HepG2 (cell line): Measurements from ENCODE around the gene UBE2D4. TPM values are rescaled to one million over a fixed set of nuclear protein-coding genes. Genes with fewer than 3 reads are reported as not detected.
A peak's percentile ranks its signal among the peaks of the same experiment; 100 is the strongest.

Source experiments
- ARNT ChIP-seq: fragments of 450-650 bp; IDR thresholded peaks from 2 replicates; pipeline ENCODE4 v1.6.1; 2017
- CAMTA2 ChIP-seq: sonication (generic); formaldehyde crosslinking; IDR thresholded peaks from 2 replicates; pipeline ENCODE4 v1.4.0; 2020; ENCODE audit warnings: mild to moderate bottlenecking, missing genetic modification reagents, borderline replicate concordance
- HHEX ChIP-seq: IDR thresholded peaks from 2 replicates; pipeline ENCODE4 v1.6.1; 2016; ENCODE audit warnings: control low read depth
- HNRNPL ChIP-seq: fragments of 200-400 bp; formaldehyde crosslinking; IDR thresholded peaks from 2 replicates; pipeline ENCODE4 v1.6.1; 2017; ENCODE audit warnings: mild to moderate bottlenecking, low read depth, low read length
- MYNN ChIP-seq: sonication (generic); formaldehyde crosslinking; IDR thresholded peaks from 2 replicates; pipeline ENCODE4 v1.4.0; 2020; ENCODE audit warnings: mild to moderate bottlenecking, low read depth, missing genetic modification reagents
- NFE2 ChIP-seq: sonication (generic); formaldehyde crosslinking; IDR thresholded peaks from 2 replicates; pipeline ENCODE4 v1.4.0; 2020; ENCODE audit warnings: missing genetic modification reagents
- NR3C1 ChIP-seq: sonication (generic); formaldehyde crosslinking; IDR thresholded peaks from 2 replicates; pipeline ENCODE4 v1.4.0; 2020; ENCODE audit warnings: missing genetic modification reagents
- PAF1 ChIP-seq: IDR thresholded peaks from 2 replicates; pipeline ENCODE4 v1.6.1; 2016; ENCODE audit warnings: missing genetic modification reagents, missing compliant biosample characterization
- RFX3 ChIP-seq: IDR thresholded peaks from 2 replicates; pipeline ENCODE4 v1.6.1; 2016; ENCODE audit warnings: missing biosample characterization, missing genetic modification reagents
- ZNF891 ChIP-seq: sonication (generic); formaldehyde crosslinking; IDR thresholded peaks from 2 replicates; pipeline ENCODE4 v1.5.0; 2020; ENCODE audit warnings: mild to moderate bottlenecking, missing genetic modification reagents
- ZSCAN29 ChIP-seq: sonication (generic); formaldehyde crosslinking; conservative IDR thresholded peaks from 2 replicates; pipeline ENCODE4 v1.4.0; 2020; ENCODE audit warnings: mild to moderate bottlenecking, missing genetic modification reagents
- ZSCAN30 ChIP-seq: sonication (generic); formaldehyde crosslinking; IDR thresholded peaks from 2 replicates; pipeline ENCODE4 v1.5.0; 2020; ENCODE audit warnings: mild to moderate bottlenecking, missing genetic modification reagents
- polyA plus RNA-seq, 8 experiments: library from polyadenylated mRNA; depleted of rRNA in 3 of 8; stranded (reverse) in 7 of 8; unstranded in 1 of 8; fragments of >200 nt; fragmentation: Illumina TruSeq in 4 of 8; extraction: Trizol in 4 of 8; gene quantifications; 2 replicates each; pipeline versions ENCODE4 v1.2.1 to v1.2.3, GENCODE V29; 2011 to 2016; ENCODE audit warnings: low read depth in 4 of 8, missing spikeins in 1 of 8, mixed read lengths in 1 of 8; ENCODE audit not compliant: insufficient read depth in 1 of 8
- total RNA-seq, 5 experiments: library from RNA; depleted of rRNA; stranded (reverse); fragments of >200 nt; fragmentation: Illumina TruSeq; extraction: Trizol; gene quantifications; 2 replicates each; pipeline ENCODE4 v1.2.3, GENCODE V29; 2016; ENCODE audit warnings: low read depth in 1 of 5
- TF ChIP-seq, protein P1 (sequence below): sonication (generic); formaldehyde crosslinking; IDR thresholded peaks from 2 replicates; pipeline ENCODE4 v1.5.0; 2020; ENCODE audit warnings: mild to moderate bottlenecking, missing genetic modification reagents
- TF ChIP-seq, protein P2 (sequence below), 2 experiments: fragments of 450-650 bp in 1 of 2; sonication (generic) in 1 of 2; formaldehyde crosslinking in 1 of 2; IDR thresholded peaks; 2 replicates each; pipeline versions ENCODE4 v1.6.1 to v1.8.0; 2016 to 2022; ENCODE audit warnings: antibody characterized with exemption in 1 of 2, mild to moderate bottlenecking in 1 of 2, missing genetic modification reagents in 1 of 2
- TF ChIP-seq, protein P3 (sequence below): sonication (generic); formaldehyde crosslinking; IDR thresholded peaks from 2 replicates; pipeline ENCODE4 v1.4.0; 2020; ENCODE audit warnings: mild to moderate bottlenecking, low read depth, missing genetic modification reagents
- TF ChIP-seq, protein P4 (sequence below): sonication (generic); formaldehyde crosslinking; IDR thresholded peaks from 2 replicates; pipeline ENCODE4 v1.4.0; 2020; ENCODE audit warnings: mild to moderate bottlenecking, missing genetic modification reagents

The UBE2D4 gene
- total and polyA plus RNA-seq, 2 of the 13 experiments (the other 11 are each of a cell fraction or from before 2014, with no cell fraction given) = 9.9 to 16.0 TPM

DNA sequence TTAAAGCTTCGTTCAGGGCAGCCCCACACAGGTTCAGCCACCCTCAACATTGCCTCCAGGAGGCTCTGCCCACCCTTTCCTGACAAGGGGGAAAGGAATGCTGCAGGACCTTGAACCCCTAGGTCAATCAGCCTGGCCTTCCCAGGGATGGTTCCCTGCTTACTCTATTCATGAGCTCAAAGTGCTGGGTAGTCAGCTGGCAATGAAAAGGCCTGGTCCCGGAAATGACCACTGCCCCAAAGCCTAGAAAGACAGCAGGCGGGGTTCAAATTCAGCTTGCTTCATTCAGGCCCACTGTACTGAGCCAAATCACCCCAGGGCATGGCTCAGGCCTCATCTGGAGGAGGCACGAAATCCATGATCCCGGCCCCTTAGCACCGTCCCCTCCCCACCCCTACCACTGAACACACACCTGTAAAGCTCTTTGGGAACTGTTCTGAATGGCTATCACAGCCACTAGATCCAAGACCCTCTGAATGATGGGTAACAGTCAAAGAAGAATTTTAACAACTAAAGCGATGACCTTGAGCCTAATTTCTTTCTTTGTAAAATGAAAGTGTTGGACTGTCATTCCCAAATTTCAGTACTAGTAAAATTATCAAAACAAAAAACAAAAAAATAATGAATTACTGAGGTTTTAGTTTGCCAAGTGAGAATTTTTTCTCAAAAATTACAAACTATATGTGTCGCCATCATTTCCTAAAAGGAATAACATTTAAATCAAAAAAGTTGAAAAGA, 20.9 kb upstream of the UBE2D4 start (continued):
- TF ChIP-seq ZSCAN30 = 0 out of 2 replicates have a peak, but pooled peaks have one; percentile 71
- no peak for TF ChIP-seq ARNT
- no peak; the same call in 1 of the 2 replicates for TF ChIP-seq MYNN (CRISPR knock-in tag)
- TF ChIP-seq RFX3 (CRISPR knock-in tag) = no peak
- TF ChIP-seq PAF1 (CRISPR knock-in tag) = no peak
- no peak for TF ChIP-seq NR3C1 (CRISPR knock-in tag)
- TF ChIP-seq, protein P1, sequence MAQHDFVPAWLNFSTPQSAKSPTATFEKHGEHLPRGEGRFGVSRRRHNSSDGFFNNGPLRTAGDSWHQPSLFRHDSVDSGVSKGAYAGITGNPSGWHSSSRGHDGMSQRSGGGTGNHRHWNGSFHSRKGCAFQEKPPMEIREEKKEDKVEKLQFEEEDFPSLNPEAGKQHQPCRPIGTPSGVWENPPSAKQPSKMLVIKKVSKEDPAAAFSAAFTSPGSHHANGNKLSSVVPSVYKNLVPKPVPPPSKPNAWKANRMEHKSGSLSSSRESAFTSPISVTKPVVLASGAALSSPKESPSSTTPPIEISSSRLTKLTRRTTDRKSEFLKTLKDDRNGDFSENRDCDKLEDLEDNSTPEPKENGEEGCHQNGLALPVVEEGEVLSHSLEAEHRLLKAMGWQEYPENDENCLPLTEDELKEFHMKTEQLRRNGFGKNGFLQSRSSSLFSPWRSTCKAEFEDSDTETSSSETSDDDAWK = no peak
- 0 out of 2 replicates have a peak, but pooled peaks have one; percentile 19 for TF ChIP-seq ZSCAN29 (CRISPR knock-in tag)
- TF ChIP-seq, protein P2, sequence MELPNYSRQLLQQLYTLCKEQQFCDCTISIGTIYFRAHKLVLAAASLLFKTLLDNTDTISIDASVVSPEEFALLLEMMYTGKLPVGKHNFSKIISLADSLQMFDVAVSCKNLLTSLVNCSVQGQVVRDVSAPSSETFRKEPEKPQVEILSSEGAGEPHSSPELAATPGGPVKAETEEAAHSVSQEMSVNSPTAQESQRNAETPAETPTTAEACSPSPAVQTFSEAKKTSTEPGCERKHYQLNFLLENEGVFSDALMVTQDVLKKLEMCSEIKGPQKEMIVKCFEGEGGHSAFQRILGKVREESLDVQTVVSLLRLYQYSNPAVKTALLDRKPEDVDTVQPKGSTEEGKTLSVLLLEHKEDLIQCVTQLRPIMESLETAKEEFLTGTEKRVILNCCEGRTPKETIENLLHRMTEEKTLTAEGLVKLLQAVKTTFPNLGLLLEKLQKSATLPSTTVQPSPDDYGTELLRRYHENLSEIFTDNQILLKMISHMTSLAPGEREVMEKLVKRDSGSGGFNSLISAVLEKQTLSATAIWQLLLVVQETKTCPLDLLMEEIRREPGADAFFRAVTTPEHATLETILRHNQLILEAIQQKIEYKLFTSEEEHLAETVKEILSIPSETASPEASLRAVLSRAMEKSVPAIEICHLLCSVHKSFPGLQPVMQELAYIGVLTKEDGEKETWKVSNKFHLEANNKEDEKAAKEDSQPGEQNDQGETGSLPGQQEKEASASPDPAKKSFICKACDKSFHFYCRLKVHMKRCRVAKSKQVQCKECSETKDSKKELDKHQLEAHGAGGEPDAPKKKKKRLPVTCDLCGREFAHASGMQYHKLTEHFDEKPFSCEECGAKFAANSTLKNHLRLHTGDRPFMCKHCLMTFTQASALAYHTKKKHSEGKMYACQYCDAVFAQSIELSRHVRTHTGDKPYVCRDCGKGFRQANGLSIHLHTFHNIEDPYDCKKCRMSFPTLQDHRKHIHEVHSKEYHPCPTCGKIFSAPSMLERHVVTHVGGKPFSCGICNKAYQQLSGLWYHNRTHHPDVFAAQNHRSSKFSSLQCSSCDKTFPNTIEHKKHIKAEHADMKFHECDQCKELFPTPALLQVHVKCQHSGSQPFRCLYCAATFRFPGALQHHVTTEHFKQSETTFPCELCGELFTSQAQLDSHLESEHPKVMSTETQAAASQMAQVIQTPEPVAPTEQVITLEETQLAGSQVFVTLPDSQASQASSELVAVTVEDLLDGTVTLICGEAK (IDR thresholded peaks at IDR 0.05) = no peak
- TF ChIP-seq, protein P2 (CRISPR knock-in tag; IDR thresholded peaks at IDR 0.05) = peak; percentile 52; the same call in 1 of the 2 replicates
- TF ChIP-seq, protein P3, sequence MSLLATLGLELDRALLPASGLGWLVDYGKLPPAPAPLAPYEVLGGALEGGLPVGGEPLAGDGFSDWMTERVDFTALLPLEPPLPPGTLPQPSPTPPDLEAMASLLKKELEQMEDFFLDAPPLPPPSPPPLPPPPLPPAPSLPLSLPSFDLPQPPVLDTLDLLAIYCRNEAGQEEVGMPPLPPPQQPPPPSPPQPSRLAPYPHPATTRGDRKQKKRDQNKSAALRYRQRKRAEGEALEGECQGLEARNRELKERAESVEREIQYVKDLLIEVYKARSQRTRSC (CRISPR knock-in tag) = no peak
- no peak for TF ChIP-seq HHEX (CRISPR knock-in tag)
- TF ChIP-seq NFE2 = no peak
- TF ChIP-seq ZNF891 = peak; percentile 65; the same call in 1 of the 2 replicates
- no peak for TF ChIP-seq HNRNPL
- no peak for TF ChIP-seq CAMTA2 (CRISPR knock-in tag)
- TF ChIP-seq, protein P4, sequence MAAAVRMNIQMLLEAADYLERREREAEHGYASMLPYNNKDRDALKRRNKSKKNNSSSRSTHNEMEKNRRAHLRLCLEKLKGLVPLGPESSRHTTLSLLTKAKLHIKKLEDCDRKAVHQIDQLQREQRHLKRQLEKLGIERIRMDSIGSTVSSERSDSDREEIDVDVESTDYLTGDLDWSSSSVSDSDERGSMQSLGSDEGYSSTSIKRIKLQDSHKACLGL (CRISPR knock-in tag) = no peak
